H9 (cell line): Measurements from ENCODE around the gene RANBP3. TPM values are rescaled to one million over a fixed set of nuclear protein-coding genes. Genes with fewer than 3 reads are reported as not detected.

ENCODE experiments used
- DNase-seq: peaks from one replicate; pipeline ENCODE4 v3.0.0-alpha.2; 2017
- H2AFZ ChIP-seq: one replicate; pipeline ENCODE4 v1.6.1; 2013; ENCODE audit warnings: mild to moderate bottlenecking, low read length, control low read depth, moderate library complexity
- H2AK5ac ChIP-seq: 2 replicates; pipeline ENCODE4 v1.6.1; 2013; ENCODE audit warnings: low read length, control low read depth, mixed read lengths; ENCODE audit not compliant: insufficient read length
- H2BK120ac ChIP-seq: one replicate; pipeline ENCODE4 v1.6.1; 2013; ENCODE audit warnings: low read depth, mild to moderate bottlenecking, low read length, control low read depth, inconsistent platforms; ENCODE audit not compliant: poor library complexity, severe bottlenecking
- H2BK12ac ChIP-seq: 2 replicates; pipeline ENCODE4 v1.6.1; 2013; ENCODE audit warnings: low read length, control low read depth, mixed read lengths, low read depth; ENCODE audit not compliant: insufficient read length
- H2BK15ac ChIP-seq: 2 replicates; pipeline ENCODE4 v1.6.1; 2013; ENCODE audit warnings: low read depth, low read length, control low read depth
- H2BK20ac ChIP-seq: one replicate; pipeline ENCODE4 v1.6.1; 2013; ENCODE audit warnings: low read depth, mild to moderate bottlenecking, low read length, control low read depth, inconsistent platforms; ENCODE audit not compliant: poor library complexity, severe bottlenecking
- H2BK5ac ChIP-seq: 2 replicates; pipeline ENCODE4 v1.6.1; 2013; ENCODE audit warnings: low read length, control low read depth, mixed read lengths; ENCODE audit not compliant: insufficient read length
- H3K14ac ChIP-seq: 2 replicates; pipeline ENCODE4 v1.6.1; 2013; ENCODE audit warnings: low read length, control low read depth; ENCODE audit not compliant: insufficient read depth
- H3K18ac ChIP-seq: 2 replicates; pipeline ENCODE4 v1.6.1; 2013; ENCODE audit warnings: low read depth, mild to moderate bottlenecking, mixed read lengths, low read length, control low read depth; ENCODE audit not compliant: insufficient read length
- H3K23ac ChIP-seq: 2 replicates; pipeline ENCODE4 v1.6.1; 2013; ENCODE audit warnings: low read length, control low read depth, mixed read lengths, low read depth; ENCODE audit not compliant: insufficient read length
- H3K23me2 ChIP-seq: 2 replicates; pipeline ENCODE4 v1.6.1; 2013; ENCODE audit warnings: low read depth, mild to moderate bottlenecking, mixed read lengths, low read length, control low read depth; ENCODE audit not compliant: insufficient read length, poor library complexity, severe bottlenecking
- H3K27ac ChIP-seq: 2 replicates; pipeline ENCODE4 v1.5.1; 2013; ENCODE audit warnings: low read length, control low read depth, mixed read lengths, low read depth; ENCODE audit not compliant: insufficient read length
- H3K27me3 ChIP-seq: 2 replicates; pipeline ENCODE4 v1.6.1; 2013; ENCODE audit warnings: low read length, control low read depth, inconsistent platforms; ENCODE audit not compliant: insufficient read depth
- H3K4ac ChIP-seq: 2 replicates; pipeline ENCODE4 v1.6.1; 2013; ENCODE audit warnings: low read depth, mild to moderate bottlenecking, control low read depth, inconsistent platforms, low read length, moderate library complexity
- H3K4me1 ChIP-seq: 2 replicates; pipeline ENCODE4 v1.6.1; 2013; ENCODE audit warnings: low read length, control low read depth, inconsistent platforms; ENCODE audit not compliant: insufficient read depth
- H3K4me2 ChIP-seq: 2 replicates; pipeline ENCODE4 v1.6.1; 2013; ENCODE audit warnings: low read length, control low read depth, mixed read lengths; ENCODE audit not compliant: insufficient read length, insufficient read depth
- H3K56ac ChIP-seq: 2 replicates; pipeline ENCODE4 v1.6.1; 2013; ENCODE audit warnings: low read depth, mild to moderate bottlenecking, mixed read lengths, low read length, control low read depth; ENCODE audit not compliant: insufficient read length
- H3K79me1 ChIP-seq: 2 replicates; pipeline ENCODE4 v1.6.1; 2013; ENCODE audit warnings: low read depth, mild to moderate bottlenecking, moderate library complexity, low read length, control low read depth, inconsistent platforms; ENCODE audit not compliant: insufficient read depth, poor library complexity, severe bottlenecking
- H3K79me2 ChIP-seq: 2 replicates; pipeline ENCODE4 v1.6.1; 2013; ENCODE audit warnings: low read length, control low read depth, inconsistent platforms; ENCODE audit not compliant: insufficient read depth
- H3K9ac ChIP-seq: 2 replicates; pipeline ENCODE4 v1.6.1; 2013; ENCODE audit warnings: low read length, control low read depth, mixed read lengths; ENCODE audit not compliant: insufficient read length; ENCODE audit errors: extremely low read depth
- H3K9me3 ChIP-seq: one replicate; pipeline ENCODE4 v1.6.1; 2013; ENCODE audit warnings: low read depth, low read length, inconsistent platforms; ENCODE audit not compliant: control insufficient read depth
- H3T11ph ChIP-seq: one replicate; pipeline ENCODE4 v1.6.1; 2013; ENCODE audit warnings: mild to moderate bottlenecking, low read length, control low read depth, inconsistent platforms
- H4K20me1 ChIP-seq: one replicate; pipeline ENCODE4 v1.6.1; 2013; ENCODE audit not compliant: control insufficient read depth, insufficient read length, insufficient read depth
- H4K5ac ChIP-seq: 2 replicates; pipeline ENCODE4 v1.6.1; 2013; ENCODE audit warnings: low read depth, mild to moderate bottlenecking, mixed read lengths, low read length, control low read depth; ENCODE audit not compliant: insufficient read length
- H4K8ac ChIP-seq: replicated peaks from 2 replicates; pipeline ENCODE4 v1.6.1; 2013; ENCODE audit warnings: low read length, control low read depth, mixed read lengths, low read depth; ENCODE audit not compliant: insufficient read length
- H4K91ac ChIP-seq: 2 replicates; pipeline ENCODE4 v1.6.1; 2013; ENCODE audit warnings: low read depth, mild to moderate bottlenecking, moderate library complexity, mixed read lengths, low read length, control low read depth; ENCODE audit not compliant: insufficient read length
- H3K27ac Mint-ChIP-seq, 3 experiments: 2 replicates in 2 of 3; 3 replicates in 1 of 3; pipeline ENCODE4 v1.8.0; 2020 to 2021; ENCODE audit warnings: mixed read lengths in 3 of 3, mild to moderate bottlenecking in 1 of 3, moderate library complexity in 1 of 3
- H3K27me3 Mint-ChIP-seq: 2 replicates; pipeline ENCODE4 v1.8.0; 2021; ENCODE audit warnings: low read depth, mild to moderate bottlenecking, moderate library complexity, mixed read lengths
- H3K36me3 Mint-ChIP-seq, 3 experiments: 2 replicates in 2 of 3; 3 replicates in 1 of 3; pipeline ENCODE4 v1.8.0; 2020 to 2021; ENCODE audit warnings: low read depth in 3 of 3, mixed read lengths in 3 of 3; ENCODE audit not compliant: insufficient read depth in 1 of 3
- H3K4me1 Mint-ChIP-seq, 2 experiments: 2 replicates each; pipeline ENCODE4 v1.8.0; 2020; ENCODE audit warnings: mixed read lengths in 2 of 2
- H3K4me3 Mint-ChIP-seq, 2 experiments: 2 replicates in 1 of 2; 3 replicates in 1 of 2; pipeline ENCODE4 v1.8.0; 2020 to 2021; ENCODE audit warnings: mild to moderate bottlenecking in 2 of 2, mixed read lengths in 2 of 2, moderate library complexity in 1 of 2
- H3K9me3 Mint-ChIP-seq, 2 experiments: 2 replicates in 1 of 2; 3 replicates in 1 of 2; pipeline ENCODE4 v1.8.0; 2020; ENCODE audit warnings: mild to moderate bottlenecking in 2 of 2, mixed read lengths in 2 of 2, moderate library complexity in 1 of 2
- CTCF ChIP-seq: fragments of 200-600 bp; sonication (generic); conservative IDR thresholded peaks from 3 replicates; pipeline ENCODE4 v1.8.0; 2021; ENCODE audit warnings: antibody characterized with exemption, mild to moderate bottlenecking
- WGBS: extraction: QIAGEN DNeasy Blood & Tissue Kit; methylation state at CpG from one replicate; pipeline ENCODE4 v1.1.7; 2013; ENCODE audit warnings: missing lambda C conversion rate, low lambda C conversion rate, mixed read lengths; ENCODE audit not compliant: insufficient read length; ENCODE audit errors: extremely low coverage; 5-methylcytosine and 5-hydroxymethylcytosine counted together
- total RNA-seq: library from RNA; stranded (reverse); gene quantifications from 2 replicates; pipeline ENCODE4 v1.2.1, GENCODE V29; 2021

The RANBP3 gene
- total RNA-seq, 1 experiment from 2014 or later: 86.5 TPM

DNA sequence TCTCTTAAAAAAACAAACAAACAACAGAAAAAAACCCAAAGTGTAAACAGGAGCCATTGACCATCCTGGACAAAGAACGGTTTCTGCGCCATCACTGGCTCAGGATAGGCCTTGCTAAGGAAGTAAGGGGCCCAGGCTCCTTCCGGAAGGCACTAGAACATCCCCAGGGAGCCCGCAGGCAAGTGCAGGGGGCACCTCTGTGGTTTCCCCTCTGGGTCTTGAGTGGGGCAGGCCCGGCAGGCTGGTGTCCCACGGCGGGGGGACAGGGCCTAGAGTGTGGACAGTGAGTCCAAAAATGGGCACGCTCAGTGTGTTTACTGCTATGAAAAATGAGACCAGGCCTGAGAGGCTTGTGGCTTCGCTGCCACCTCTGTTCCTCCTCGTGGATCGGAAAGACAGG is 14.8 kb upstream of the RANBP3 start:
- Histone ChIP-seq H3K23ac (no peak overlapping the region), H2BK12ac (no peak overlapping the region), H4K91ac (no peak overlapping the region), H2BK5ac (no peak overlapping the region), H4K8ac (no peak overlapping the region), H3K4me1 (no peaks in the 10 kb centered on the region; the same call in 1 of the 2 replicates), H3K9ac (no peak overlapping the region), H3K9me3 (no peaks in the 10 kb centered on the region), H3T11ph (no peak overlapping the region), H3K4ac (no peak overlapping the region), H2AK5ac (no peak overlapping the region), H3K27me3 (no peaks in the 10 kb centered on the region), H4K5ac (no peak overlapping the region), H3K79me1 (no peaks in the 10 kb centered on the region), H3K18ac (no peak overlapping the region), H2AFZ (no peak overlapping the region), H3K14ac (no peak overlapping the region), H4K20me1 (no peaks in the 10 kb centered on the region), H3K79me2 (no peaks in the 10 kb centered on the region), H3K56ac (no peak overlapping the region), H2BK15ac (no peak overlapping the region), H3K4me2 (no peak overlapping the region), H3K23me2 (no peaks in the 10 kb centered on the region), H2BK120ac (no peak overlapping the region), H2BK20ac (no peak overlapping the region), H3K27ac (no peak overlapping the region)
- Mint-ChIP-seq H3K9me3 (peaks cover 0 to 2% of the 10 kb centered on the region in 2 experiments; a peak in 2 of 5 replicates), H3K4me1 (peaks cover 9 to 18% of the 10 kb centered on the region in 2 experiments), H3K36me3 (peaks cover 0 to 2% (median 0%) of the 10 kb centered on the region in 3 experiments; a peak in 2 of 7 replicates), H3K27ac (no peak overlapping the region), H3K27me3 (peaks cover 7% of the 10 kb centered on the region), H3K4me3 (no peak overlapping the region)
- DNase-seq: no peak
- no peak for TF ChIP-seq CTCF
- WGBS: no CpG with 5 or more reads among the region's 11 CpGs
